T-helper 2 cell treated with Interferon-gamma antibody and Interleukin-4, amounts not matched to agents 5 μg/mL and 100 μg/mL, for 36 hours (primary cell): Measurements from ENCODE around the gene SLC34A3.

Experiments used
- DNase-seq: peaks from one replicate; pipeline ENCODE4 v3.0.0; 2021; ENCODE audit warnings: low spot score
- H3K27ac Mint-ChIP-seq: one replicate; pipeline ENCODE4 v1.8.0; 2021; ENCODE audit warnings: mild to moderate bottlenecking, mixed read lengths
- H3K27me3 Mint-ChIP-seq: one replicate; pipeline ENCODE4 v1.8.0; 2021; ENCODE audit warnings: low read depth, mixed read lengths
- H3K36me3 Mint-ChIP-seq: one replicate; pipeline ENCODE4 v1.8.0; 2021; ENCODE audit warnings: low read depth, mixed read lengths
- H3K4me1 Mint-ChIP-seq: one replicate; pipeline ENCODE4 v1.8.0; 2021; ENCODE audit warnings: low read depth, mixed read lengths
- H3K4me3 Mint-ChIP-seq: one replicate; pipeline ENCODE4 v1.8.0; 2022; ENCODE audit warnings: mild to moderate bottlenecking, moderate library complexity, mixed read lengths
- H3K9me3 Mint-ChIP-seq: one replicate; pipeline ENCODE4 v1.8.0; 2021; ENCODE audit warnings: mixed read lengths

SLC34A3 gene

GRCh38 chr9:137201205-137201868, 29.4 kb upstream of the SLC34A3 start:
- Mint-ChIP-seq H3K36me3 (peaks cover 4% of the 10 kb centered on the region), H3K27ac (peak overlapping the region; percentile 72), H3K9me3 (no peaks in the 10 kb centered on the region), H3K4me1 (peaks cover 21% of the 10 kb centered on the region), H3K27me3 (no peaks in the 10 kb centered on the region), H3K4me3 (peak overlapping the region; percentile 82)
- DNase-seq = no peak

- DNase-seq = no peak
- Mint-ChIP-seq H3K4me3 (no peak overlapping the region), H3K36me3 (peaks cover 9% of the 10 kb centered on the region), H3K4me1 (peaks cover 31% of the 10 kb centered on the region), H3K9me3 (no peaks in the 10 kb centered on the region), H3K27me3 (no peaks in the 10 kb centered on the region), H3K27ac (no peak overlapping the region)
These were observed 27.7 kb upstream of the SLC34A3 start for GRCh38 chr9:137202966-137203365.

- H3K4me3 Mint-ChIP-seq = peak overlapping the region; percentile 95
- H3K27me3 Mint-ChIP-seq = no peaks in the 10 kb centered on the region
- peaks cover 29% of the 10 kb centered on the region for H3K4me1 Mint-ChIP-seq
- H3K36me3 Mint-ChIP-seq = peaks cover 12% of the 10 kb centered on the region
- no peaks in the 10 kb centered on the region for H3K9me3 Mint-ChIP-seq
- DNase-seq = no peak
- peak overlapping the region; percentile 93 for H3K27ac Mint-ChIP-seq
These were observed 26.0 kb upstream of the SLC34A3 start for GRCh38 chr9:137204731-137205125.

DNA sequence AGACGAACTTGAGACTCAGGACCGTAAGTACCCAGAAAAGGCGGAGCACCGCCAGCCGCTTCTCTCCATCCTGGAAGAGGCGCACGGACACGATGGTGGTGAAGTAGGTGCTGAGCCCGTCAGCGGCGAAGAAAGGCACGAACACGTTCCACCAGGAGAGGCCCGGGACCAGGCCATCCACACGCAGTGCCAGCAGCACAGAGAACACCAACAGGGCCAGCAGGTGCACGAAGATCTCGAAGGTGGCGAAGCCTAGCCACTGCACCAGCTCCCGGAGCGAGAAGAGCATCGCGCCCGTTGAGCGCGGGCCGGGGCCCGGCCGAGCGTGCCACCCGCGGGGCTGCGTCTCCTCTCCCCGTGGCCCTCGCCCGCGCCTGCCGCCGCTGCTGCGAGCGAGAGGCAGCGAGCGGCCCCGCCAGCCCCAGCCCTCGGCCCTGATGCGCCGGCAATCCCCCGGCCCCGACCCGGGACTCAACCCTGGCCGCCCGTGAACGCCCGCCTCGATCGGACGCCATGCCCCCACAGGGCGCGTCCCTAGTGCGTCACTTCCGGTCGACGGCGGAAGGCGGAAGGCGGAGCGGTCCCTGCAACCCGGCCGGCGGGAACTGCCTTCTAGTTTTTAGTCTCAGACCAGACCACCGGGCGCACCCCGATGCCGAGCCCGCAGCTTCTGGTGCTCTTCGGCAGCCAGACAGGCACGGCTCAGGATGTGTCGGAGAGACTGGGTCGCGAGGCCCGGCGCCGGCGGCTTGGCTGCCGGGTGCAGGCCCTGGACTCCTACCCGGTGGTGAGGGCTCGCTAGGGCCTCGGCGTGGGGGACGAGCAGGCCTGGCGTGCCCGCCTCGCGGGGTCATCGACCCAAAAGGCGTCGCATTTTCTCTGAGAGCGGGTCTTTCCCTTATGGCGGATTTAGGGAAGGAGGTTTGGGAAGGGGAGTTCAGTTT, 25.3 kb upstream of the SLC34A3 start, which contains the start of the genes NDOR1 and TMEM203:
Gene NDOR1 (plus strand): TSS at position 575 of the 944 bp plus-strand sequence. CDS start 78 bp downstream, at position 653.
Gene TMEM203 (minus strand): TSS at position 523 of the 944 bp plus-strand sequence. CDS start 234 bp downstream, at position 289.
- Mint-ChIP-seq H3K36me3 (peaks cover 14% of the 10 kb centered on the region), H3K4me3 (peak within 1 kb of the TSS; percentile 95), H3K27ac (peak within 1 kb of the TSS; percentile 93), H3K9me3 (no peaks in the 10 kb centered on the region), H3K4me1 (peaks cover 29% of the 10 kb centered on the region), H3K27me3 (no peaks in the 10 kb centered on the region)
- DNase-seq = peak; percentile 94

DNA sequence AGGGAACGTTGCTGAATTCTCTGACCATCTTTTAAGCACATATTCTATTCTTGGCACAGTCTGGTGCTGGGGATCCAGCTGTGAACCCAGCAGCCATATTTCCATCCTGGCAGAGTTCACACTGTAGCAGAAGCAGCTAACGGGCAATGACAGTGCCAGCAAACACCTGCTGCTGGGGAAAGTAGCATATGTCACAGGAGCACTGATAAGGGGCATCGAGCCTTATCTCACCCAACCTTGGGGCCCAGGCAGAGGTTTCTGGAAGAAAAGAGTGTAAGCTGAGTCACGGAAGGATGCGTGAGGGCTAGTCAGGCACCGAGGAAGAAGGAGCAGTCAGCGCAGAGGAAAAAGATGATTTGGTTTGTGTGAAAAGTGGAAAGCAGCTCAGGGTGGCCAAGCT, 24.1 kb upstream of the SLC34A3 start:
- DNase-seq = no peak
- Mint-ChIP-seq H3K27ac (peak overlapping the region; percentile 92), H3K36me3 (peaks cover 14% of the 10 kb centered on the region), H3K4me3 (peak overlapping the region; percentile 95), H3K9me3 (no peaks in the 10 kb centered on the region), H3K27me3 (no peaks in the 10 kb centered on the region), H3K4me1 (peaks cover 25% of the 10 kb centered on the region)

DNA sequence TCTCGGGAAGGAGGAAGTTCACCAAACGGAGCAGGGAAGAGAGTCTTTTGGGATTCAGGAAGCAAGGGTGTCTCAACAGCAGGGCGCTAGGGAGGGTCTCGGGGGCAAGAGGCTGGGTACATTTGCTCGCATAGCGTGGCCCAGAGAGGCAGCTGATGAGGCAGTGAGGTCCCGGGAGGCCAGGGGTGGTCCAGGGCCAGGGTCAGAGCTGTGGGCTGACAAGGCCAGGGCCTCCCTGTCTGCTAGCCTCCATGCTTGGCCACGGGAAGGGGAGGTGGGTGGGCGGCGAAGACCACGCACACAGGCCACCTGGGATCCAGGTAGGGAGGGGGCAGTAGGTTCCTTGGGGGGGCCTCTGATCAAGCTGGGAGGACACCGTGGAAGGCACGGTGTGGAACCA, 19.2 kb upstream of the SLC34A3 start:
- peaks cover 15% of the 10 kb centered on the region for H3K36me3 Mint-ChIP-seq
- H3K4me1 Mint-ChIP-seq = peaks cover 9% of the 10 kb centered on the region
- H3K4me3 Mint-ChIP-seq = no peak overlapping the region
- H3K9me3 Mint-ChIP-seq = no peaks in the 10 kb centered on the region
- no peaks in the 10 kb centered on the region for H3K27me3 Mint-ChIP-seq
- DNase-seq = no peak
- no peak overlapping the region for H3K27ac Mint-ChIP-seq

GRCh38 chr9:137212520-137212919, 18.2 kb upstream of the SLC34A3 start:
- no peak for DNase-seq
- Mint-ChIP-seq H3K4me1 (peaks cover 1% of the 10 kb centered on the region), H3K27me3 (no peaks in the 10 kb centered on the region), H3K4me3 (no peak overlapping the region), H3K9me3 (no peaks in the 10 kb centered on the region), H3K36me3 (peaks cover 10% of the 10 kb centered on the region), H3K27ac (no peak overlapping the region)

- Mint-ChIP-seq H3K4me1 (no peaks in the 10 kb centered on the region), H3K4me3 (no peak overlapping the region), H3K27me3 (no peaks in the 10 kb centered on the region), H3K27ac (no peak overlapping the region), H3K36me3 (peaks cover 9% of the 10 kb centered on the region), H3K9me3 (no peaks in the 10 kb centered on the region)
- DNase-seq = no peak
These were observed 17.3 kb upstream of the SLC34A3 start for GRCh38 chr9:137213160-137214060.

DNA sequence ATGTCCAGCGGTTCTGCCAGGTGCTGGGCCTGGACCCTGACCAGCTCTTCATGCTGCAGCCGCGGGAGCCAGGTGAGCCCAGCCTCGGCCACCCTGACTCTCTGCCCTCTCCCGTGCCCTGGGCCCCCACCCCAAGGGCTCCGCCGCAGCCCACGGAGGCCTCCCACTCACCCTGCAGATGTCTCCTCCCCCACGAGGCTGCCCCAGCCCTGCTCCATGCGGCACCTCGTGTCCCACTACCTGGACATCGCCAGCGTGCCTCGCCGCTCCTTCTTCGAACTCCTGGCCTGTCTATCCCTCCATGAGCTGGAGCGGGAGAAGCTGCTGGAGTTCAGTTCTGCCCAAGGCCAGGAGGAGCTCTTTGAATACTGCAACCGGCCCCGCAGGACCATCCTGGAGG, 16.1 kb upstream of the SLC34A3 start:
- H3K27ac Mint-ChIP-seq = no peak overlapping the region
- peaks cover 6% of the 10 kb centered on the region for H3K36me3 Mint-ChIP-seq
- H3K4me3 Mint-ChIP-seq = no peak overlapping the region
- no peaks in the 10 kb centered on the region for H3K4me1 Mint-ChIP-seq
- no peak for DNase-seq
- no peaks in the 10 kb centered on the region for H3K9me3 Mint-ChIP-seq
- H3K27me3 Mint-ChIP-seq = no peaks in the 10 kb centered on the region

- no peaks in the 10 kb centered on the region for H3K9me3 Mint-ChIP-seq
- no peaks in the 10 kb centered on the region for H3K27me3 Mint-ChIP-seq
- H3K4me3 Mint-ChIP-seq = no peak overlapping the region
- H3K36me3 Mint-ChIP-seq = peaks cover 4% of the 10 kb centered on the region
- no peak for DNase-seq
- H3K4me1 Mint-ChIP-seq = no peaks in the 10 kb centered on the region
- H3K27ac Mint-ChIP-seq = no peak overlapping the region
These were observed 15.3 kb upstream of the SLC34A3 start for GRCh38 chr9:137215196-137215986.

GRCh38 chr9:137216188-137216965, 14.3 kb upstream of the SLC34A3 start:
- H3K9me3 Mint-ChIP-seq = no peaks in the 10 kb centered on the region
- H3K27ac Mint-ChIP-seq = no peak overlapping the region
- no peak for DNase-seq
- H3K27me3 Mint-ChIP-seq = no peaks in the 10 kb centered on the region
- no peaks in the 10 kb centered on the region for H3K4me1 Mint-ChIP-seq
- peaks cover 4% of the 10 kb centered on the region for H3K36me3 Mint-ChIP-seq
- no peak overlapping the region for H3K4me3 Mint-ChIP-seq
